ENCODE results near the gene GTPBP3. TPM values are rescaled to one million over a fixed set of nuclear protein-coding genes. Genes with fewer than 3 reads are reported as not detected.

GTPBP3 gene
- polyA plus RNA-seq, 3 donors = 1.0 to 22.0 (median 1.7) TPM

DNA sequence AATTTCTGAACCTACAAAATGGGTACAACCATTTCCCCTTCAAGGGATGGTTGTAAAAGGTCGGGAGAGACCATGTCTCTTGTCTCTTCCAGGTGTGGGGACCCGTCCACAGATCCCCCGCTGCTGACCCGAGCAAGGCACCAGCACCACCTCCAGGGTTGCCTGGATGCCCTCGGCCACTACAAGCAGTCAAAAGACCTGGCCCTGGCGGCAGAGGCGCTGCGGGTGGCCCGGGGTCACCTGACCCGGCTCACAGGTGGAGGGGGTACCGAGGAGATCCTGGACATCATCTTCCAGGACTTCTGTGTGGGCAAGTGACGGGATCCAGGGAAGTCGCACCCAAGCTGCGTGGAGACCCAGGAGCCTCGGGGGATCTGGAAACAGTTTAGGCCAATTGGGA, 4.0 kb downstream of the GTPBP3 start:
- Histone ChIP-seq H3K27ac (ENCODE audit: low read depth in 1 of 2, low read length in 2 of 2) (no peak overlapping the region), H2AFZ (ENCODE audit: insufficient read depth, low read depth, low read length, poor library complexity, severe bottlenecking) (no peak overlapping the region), H3K79me2 (ENCODE audit: insufficient read depth, low read length) (peaks cover 5% of the 10 kb centered on the region), H3K9me3 (replicated peaks in 1 of 2; ENCODE audit: control insufficient read depth in 1 of 2, insufficient read depth in 1 of 2, low read length in 2 of 2) (no peaks in the 10 kb centered on the region), H3K4me1 (ENCODE audit: control insufficient read depth in 1 of 2, insufficient read depth in 2 of 2, low read length in 2 of 2) (peaks cover 19 to 28% of the 10 kb centered on the region in 2 donors), H4K20me1 (ENCODE audit: insufficient read depth, low read length) (no peaks in the 10 kb centered on the region), H3K4me3 (replicated peaks in 1 of 3; ENCODE audit: low read depth in 2 of 3, low read length in 3 of 3) (no peak overlapping the region), H3K4me2 (replicated peaks; ENCODE audit: extremely low read depth, low read length, poor library complexity, severe bottlenecking) (no peak overlapping the region), H3K36me3 (replicated peaks in 1 of 2; ENCODE audit: control insufficient read depth in 1 of 2, insufficient read depth in 2 of 2, low read length in 2 of 2) (peaks cover 4 to 6% of the 10 kb centered on the region in 2 donors), H3K27me3 (ENCODE audit: control insufficient read depth in 2 of 2, insufficient read depth in 2 of 2, low read length in 2 of 2) (no peaks in the 10 kb centered on the region), H3K9ac (ENCODE audit: insufficient read depth, low read length, poor library complexity, severe bottlenecking) (no peak overlapping the region)
- Mint-ChIP-seq H3K4me1 (peaks cover 21% of the 10 kb centered on the region), H3K27ac (no peak overlapping the region), H3K9me3 (no peaks in the 10 kb centered on the region), H3K4me3 (no peak overlapping the region), H3K36me3 (peaks cover 9 to 17% of the 10 kb centered on the region in 2 donors), H3K27me3 (ENCODE audit: low read depth in 3 of 3) (peaks cover 0 to 3% (median 1%) of the 10 kb centered on the region in 3 donors)
- intact Hi-C loops (cut with micrococcal nuclease) = no loop called here
- TF ChIP-seq, protein P1, sequence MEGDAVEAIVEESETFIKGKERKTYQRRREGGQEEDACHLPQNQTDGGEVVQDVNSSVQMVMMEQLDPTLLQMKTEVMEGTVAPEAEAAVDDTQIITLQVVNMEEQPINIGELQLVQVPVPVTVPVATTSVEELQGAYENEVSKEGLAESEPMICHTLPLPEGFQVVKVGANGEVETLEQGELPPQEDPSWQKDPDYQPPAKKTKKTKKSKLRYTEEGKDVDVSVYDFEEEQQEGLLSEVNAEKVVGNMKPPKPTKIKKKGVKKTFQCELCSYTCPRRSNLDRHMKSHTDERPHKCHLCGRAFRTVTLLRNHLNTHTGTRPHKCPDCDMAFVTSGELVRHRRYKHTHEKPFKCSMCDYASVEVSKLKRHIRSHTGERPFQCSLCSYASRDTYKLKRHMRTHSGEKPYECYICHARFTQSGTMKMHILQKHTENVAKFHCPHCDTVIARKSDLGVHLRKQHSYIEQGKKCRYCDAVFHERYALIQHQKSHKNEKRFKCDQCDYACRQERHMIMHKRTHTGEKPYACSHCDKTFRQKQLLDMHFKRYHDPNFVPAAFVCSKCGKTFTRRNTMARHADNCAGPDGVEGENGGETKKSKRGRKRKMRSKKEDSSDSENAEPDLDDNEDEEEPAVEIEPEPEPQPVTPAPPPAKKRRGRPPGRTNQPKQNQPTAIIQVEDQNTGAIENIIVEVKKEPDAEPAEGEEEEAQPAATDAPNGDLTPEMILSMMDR (IDR thresholded peaks at IDR 0.05) = no peak
- DNase-seq = no peak
- 97% methylated on average over 14 of the region's 15 CpGs for WGBS (ENCODE audit: insufficient coverage)

DNA sequence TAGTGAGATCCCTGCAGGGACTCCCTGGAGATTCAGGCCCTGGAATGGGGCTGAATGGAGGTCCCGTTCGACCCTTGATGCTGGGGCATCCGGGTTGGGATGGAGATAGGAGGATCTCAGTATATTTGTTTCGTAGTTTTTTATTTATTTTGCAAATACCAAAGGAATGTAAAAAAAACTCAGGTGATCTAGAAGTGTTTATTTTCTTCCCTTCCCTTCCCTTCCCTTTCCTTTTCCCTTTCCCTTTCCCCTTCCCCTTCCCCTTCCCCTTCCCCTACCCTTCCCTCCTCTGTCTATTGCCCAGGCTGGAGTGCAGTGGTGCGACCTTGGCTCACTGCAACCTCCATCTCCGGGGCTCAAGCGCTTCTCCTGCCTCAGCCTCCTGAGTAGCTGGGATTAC, 4.5 kb downstream of the GTPBP3 start:
- no peaks in the 10 kb centered on the region for H4K20me1 ChIP-seq (ENCODE audit: insufficient read depth, low read length)
- peaks cover 5% of the 10 kb centered on the region for H3K79me2 ChIP-seq (ENCODE audit: insufficient read depth, low read length)
- Mint-ChIP-seq H3K36me3 (peaks cover 9 to 17% of the 10 kb centered on the region in 2 donors), H3K27ac (no peak overlapping the region), H3K9me3 (no peaks in the 10 kb centered on the region), H3K27me3 (ENCODE audit: low read depth in 3 of 3) (peaks cover 1 to 3% (median 3%) of the 10 kb centered on the region in 3 donors), H3K4me3 (no peak overlapping the region), H3K4me1 (peaks cover 17% of the 10 kb centered on the region)
- no peak overlapping the region for H2AFZ ChIP-seq (ENCODE audit: insufficient read depth, low read depth, low read length, poor library complexity, severe bottlenecking)
- TF ChIP-seq, protein P1 (IDR thresholded peaks at IDR 0.05) = no peak
- no peaks in the 10 kb centered on the region for H3K9me3 ChIP-seq (replicated peaks in 1 of 2; ENCODE audit: control insufficient read depth in 1 of 2, insufficient read depth in 1 of 2, low read length in 2 of 2)
- WGBS (ENCODE audit: insufficient coverage) = no CpG with 5 or more reads among the region's 7 CpGs
- no peak overlapping the region for H3K27ac ChIP-seq (ENCODE audit: low read depth in 1 of 2, low read length in 2 of 2)
- H3K4me1 ChIP-seq (ENCODE audit: control insufficient read depth in 1 of 2, insufficient read depth in 2 of 2, low read length in 2 of 2) = peaks cover 17 to 25% of the 10 kb centered on the region in 2 donors
- DNase-seq = no peak
- peaks cover 4 to 6% of the 10 kb centered on the region in 2 donors for H3K36me3 ChIP-seq (replicated peaks in 1 of 2; ENCODE audit: control insufficient read depth in 1 of 2, insufficient read depth in 2 of 2, low read length in 2 of 2)
- intact Hi-C loops (cut with micrococcal nuclease) = no loop called here
- no peaks in the 10 kb centered on the region for H3K27me3 ChIP-seq (ENCODE audit: control insufficient read depth in 2 of 2, insufficient read depth in 2 of 2, low read length in 2 of 2)
- H3K9ac ChIP-seq (ENCODE audit: insufficient read depth, low read length, poor library complexity, severe bottlenecking) = no peak overlapping the region
- H3K4me2 ChIP-seq (replicated peaks; ENCODE audit: extremely low read depth, low read length, poor library complexity, severe bottlenecking) = no peak overlapping the region
- no peak overlapping the region for H3K4me3 ChIP-seq (replicated peaks in 1 of 3; ENCODE audit: low read depth in 2 of 3, low read length in 3 of 3)

All from CD14-positive monocyte (primary cell).